ENCODE measurements around the gene ISL1.

The ISL1 gene

DNA sequence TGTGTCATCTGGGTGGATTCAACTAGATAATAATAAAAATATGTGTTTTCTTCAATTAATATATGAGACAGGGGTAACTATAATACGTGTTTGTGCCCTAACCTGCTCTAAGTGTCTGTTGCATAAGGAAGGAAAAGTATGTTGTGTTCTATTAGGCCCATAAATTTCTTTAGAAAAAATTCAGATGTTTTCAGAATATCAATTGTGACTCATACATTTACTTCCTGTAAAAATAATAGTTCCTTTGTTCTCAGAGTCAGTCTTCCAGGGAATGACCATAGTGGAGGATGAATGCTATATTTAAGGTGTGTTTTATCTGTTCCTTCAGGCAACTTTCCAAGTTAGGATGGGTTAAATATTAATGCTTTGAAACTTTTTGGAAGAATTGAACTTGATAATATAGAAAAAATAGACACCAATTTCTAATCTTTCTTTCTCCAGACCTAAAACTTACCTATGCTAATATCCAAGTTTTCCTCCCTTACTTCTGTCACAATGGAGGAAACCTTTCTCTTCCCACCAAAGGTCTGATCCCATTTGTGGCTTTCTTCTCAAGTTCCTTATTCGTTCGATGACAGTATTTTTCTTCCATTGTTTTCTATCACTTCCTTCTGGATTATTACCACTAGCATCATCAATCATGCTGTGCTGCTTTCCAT is 49.9 kb downstream of the ISL1 start:
- no peak overlapping the region for H2BK5ac ChIP-seq (ENCODE audit: low read length)
- H3K79me1 ChIP-seq (ENCODE audit: low read length), result no peaks in the 10 kb centered on the region
- H2BK15ac ChIP-seq (replicated peaks; ENCODE audit: low read depth), result no peak overlapping the region
- no peak overlapping the region for H3K4me2 ChIP-seq (ENCODE audit: low read length)
- no peaks in the 10 kb centered on the region for H3K79me2 ChIP-seq (ENCODE audit: control insufficient read depth, insufficient read depth, low read length)
- no peak overlapping the region for H3K4me3 ChIP-seq (ENCODE audit: low read length)
- H3K9ac ChIP-seq (ENCODE audit: low read length), result no peak overlapping the region
- no peak overlapping the region for H2AK5ac ChIP-seq (ENCODE audit: low read length)
- no peak overlapping the region for H2BK120ac ChIP-seq (ENCODE audit: low read depth, low read length)
- WGBS (ENCODE audit: extremely low coverage, insufficient coverage, low lambda C conversion rate), result no CpG with 5 or more reads among the region's 3 CpGs
- H3K27me3 ChIP-seq (ENCODE audit: insufficient read depth, low read length, poor library complexity), result no peaks in the 10 kb centered on the region
- no peak overlapping the region for H3K18ac ChIP-seq (ENCODE audit: low read length)
- no peak overlapping the region for H4K8ac ChIP-seq (ENCODE audit: low read depth, low read length)
- no peak overlapping the region for H3K56ac ChIP-seq (ENCODE audit: low read length)
- H3K23ac ChIP-seq (ENCODE audit: low read length), result no peak overlapping the region
- no peak for DNase-seq
- H4K5ac ChIP-seq (ENCODE audit: low read length), result no peak overlapping the region
- H3K4me1 ChIP-seq (ENCODE audit: control insufficient read depth, low read depth, low read length), result no peaks in the 10 kb centered on the region
- H3K4ac ChIP-seq (ENCODE audit: low read depth, low read length), result no peak overlapping the region
- H3K36me3 ChIP-seq (ENCODE audit: control insufficient read depth, insufficient read depth, low read length), result no peaks in the 10 kb centered on the region
- no peak overlapping the region for H3K27ac ChIP-seq (ENCODE audit: low read depth, low read length)

DNA sequence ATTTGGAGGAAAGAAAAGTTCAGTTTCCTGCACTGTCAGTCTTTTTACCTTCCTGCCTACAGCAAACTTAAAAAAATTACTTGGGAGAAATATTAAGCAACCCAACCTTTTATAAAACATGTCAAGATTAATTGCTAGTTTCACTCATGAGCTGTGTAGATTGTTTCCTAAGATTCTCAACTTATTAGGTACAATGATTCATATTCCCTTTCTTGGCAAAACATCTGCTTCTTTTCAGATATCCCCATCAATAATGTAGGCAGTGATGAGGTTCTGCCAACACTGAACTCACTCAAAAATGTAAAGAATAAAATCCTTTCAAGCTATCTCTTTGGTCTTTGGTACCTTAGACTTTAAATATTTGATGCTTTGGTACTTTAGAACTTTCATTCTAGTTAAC is 56.0 kb downstream of the ISL1 start:
- no peak overlapping the region for H3K27ac ChIP-seq (ENCODE audit: low read depth, low read length)
- H3K79me1 ChIP-seq (ENCODE audit: low read length), result no peaks in the 10 kb centered on the region
- H3K4me1 ChIP-seq (ENCODE audit: control insufficient read depth, low read depth, low read length), result no peaks in the 10 kb centered on the region
- no peak overlapping the region for H3K4me3 ChIP-seq (ENCODE audit: low read length)
- H3K27me3 ChIP-seq (ENCODE audit: insufficient read depth, low read length, poor library complexity), result no peaks in the 10 kb centered on the region
- H3K4ac ChIP-seq (ENCODE audit: low read depth, low read length), result no peak overlapping the region
- no peak overlapping the region for H4K8ac ChIP-seq (ENCODE audit: low read depth, low read length)
- H4K5ac ChIP-seq (ENCODE audit: low read length), result no peak overlapping the region
- no peak overlapping the region for H3K9ac ChIP-seq (ENCODE audit: low read length)
- H3K18ac ChIP-seq (ENCODE audit: low read length), result no peak overlapping the region
- H3K23ac ChIP-seq (ENCODE audit: low read length), result no peak overlapping the region
- no peaks in the 10 kb centered on the region for H3K36me3 ChIP-seq (ENCODE audit: control insufficient read depth, insufficient read depth, low read length)
- DNase-seq, result no peak
- H2BK15ac ChIP-seq (replicated peaks; ENCODE audit: low read depth), result no peak overlapping the region
- no peaks in the 10 kb centered on the region for H3K79me2 ChIP-seq (ENCODE audit: control insufficient read depth, insufficient read depth, low read length)
- H2BK5ac ChIP-seq (ENCODE audit: low read length), result no peak overlapping the region
- H3K4me2 ChIP-seq (ENCODE audit: low read length), result no peak overlapping the region
- no peak overlapping the region for H2BK120ac ChIP-seq (ENCODE audit: low read depth, low read length)
- H3K56ac ChIP-seq (ENCODE audit: low read length), result no peak overlapping the region
- no peak overlapping the region for H2AK5ac ChIP-seq (ENCODE audit: low read length)
